HepG2 (cell line): Measurements from ENCODE around the gene DHX30. TPM values are rescaled to one million over a fixed set of nuclear protein-coding genes. Genes with fewer than 3 reads are reported as not detected.

ENCODE experiments used
- ATAC-seq: fragments of 200-7000 bp; cut with Tn5 transposase; 3 replicates; pipeline ENCODE4 v1.9.1; 2020; ENCODE audit warnings: mild to moderate bottlenecking, moderate library complexity
- BruUV-seq: library from RNA; stranded (reverse); fragments of 400-500 nt; replicated peaks from 2 replicates; lab custom pipeline; 2021; lab: Mats Ljungman, UMichigan
- CTCF ChIA-PET: fragments of 300-600 bp; formaldehyde crosslinking; extraction: SDS; loops from one replicate; lab custom pipeline; 2021; ENCODE audit warnings: low total read pairs, inconsistent platforms, low intra/inter-chr PET ratio; lab: Yijun Ruan, JAX
- POLR2A ChIA-PET: fragments of 350-600 bp; sonication (Branson Sonifier 250); formaldehyde crosslinking; loops from one replicate; lab custom pipeline; 2020; ENCODE audit warnings: antibody characterized with exemption, inconsistent platforms; lab: Yijun Ruan, JAX
- DNase-seq: peaks from one replicate; pipeline ENCODE4 v3.0.0-alpha.2; 2015; ENCODE audit warnings: low spot score
- FAIRE-seq: peaks from 3 replicates; lab custom pipeline; 2011; peaks lifted over from hg19 to GRCh38; lab: Jason Lieb, UNC
- H2AFZ ChIP-seq: one replicate; pipeline ENCODE4 v1.6.1; 2011; ENCODE audit warnings: low read length, inconsistent platforms
- H3K27ac ChIP-seq: fragments of 300-600 bp; 3 replicates; pipeline ENCODE4 v1.8.0; 2011; ENCODE audit warnings: mixed run types, mild to moderate bottlenecking, mixed read lengths, low read length, inconsistent platforms; ENCODE audit not compliant: insufficient read depth; ENCODE audit errors: extremely low read length
- H3K27me3 ChIP-seq, 2 experiments: fragments of 200-600 bp in 1 of 2; 2 replicates in 1 of 2; 3 replicates in 1 of 2; pipeline versions ENCODE4 v1.6.0 to v1.8.0; 2011; ENCODE audit warnings: low read length in 2 of 2, mild to moderate bottlenecking in 2 of 2, moderate library complexity in 2 of 2, inconsistent platforms in 1 of 2; ENCODE audit not compliant: insufficient read depth in 2 of 2, control insufficient read depth in 1 of 2
- H3K36me3 ChIP-seq, 2 experiments: fragments of 200-600 bp in 1 of 2; replicated peaks in 1 of 2; 2 replicates in 1 of 2; 3 replicates in 1 of 2; pipeline versions ENCODE4 v1.5.1 to v1.8.0; 2011; ENCODE audit warnings: low read length in 2 of 2, inconsistent platforms in 1 of 2; ENCODE audit not compliant: insufficient read depth in 2 of 2, control insufficient read depth in 1 of 2
- H3K4me1 ChIP-seq: 2 replicates; pipeline ENCODE4 v1.5.1; 2012; ENCODE audit warnings: low read length, inconsistent platforms; ENCODE audit not compliant: insufficient read depth
- H3K4me2 ChIP-seq: 2 replicates; pipeline ENCODE4 v1.6.0; 2011; ENCODE audit warnings: low read depth, low read length, inconsistent platforms
- H3K4me3 ChIP-seq, 3 experiments: fragments of 200-600 bp in 1 of 3; sonication (generic), shearing (Covaris generic) in 1 of 3; replicated peaks in 1 of 3; 2 replicates each; pipeline ENCODE4 v1.5.1; 2011 to 2016; ENCODE audit warnings: low read length in 3 of 3, inconsistent platforms in 2 of 3, low read depth in 2 of 3, mild to moderate bottlenecking in 2 of 3, control low read depth in 1 of 3, mixed read lengths in 1 of 3; ENCODE audit not compliant: insufficient read depth in 1 of 3
- H3K79me2 ChIP-seq: one replicate; pipeline ENCODE4 v1.6.1; 2011; ENCODE audit warnings: low read length, inconsistent platforms; ENCODE audit not compliant: insufficient read depth
- H3K9ac ChIP-seq: 2 replicates; pipeline ENCODE4 v1.6.0; 2011; ENCODE audit warnings: mild to moderate bottlenecking, low read depth, low read length, inconsistent platforms; ENCODE audit not compliant: insufficient read depth
- H3K9me3 ChIP-seq: 2 replicates; pipeline ENCODE4 v1.5.1; 2012; ENCODE audit warnings: mild to moderate bottlenecking, low read length
- H4K20me1 ChIP-seq: 2 replicates; pipeline ENCODE4 v1.6.0; 2011; ENCODE audit warnings: inconsistent platforms, mild to moderate bottlenecking, low read length, moderate library complexity; ENCODE audit not compliant: insufficient read depth
- ATF2 ChIP-seq: sonication (generic); formaldehyde crosslinking; IDR thresholded peaks from 2 replicates; pipeline ENCODE4 v1.4.0; 2020; ENCODE audit warnings: missing genetic modification reagents
- MATR3 ChIP-seq: sonication (generic); formaldehyde crosslinking; IDR thresholded peaks from 2 replicates; pipeline ENCODE4 v1.4.0; 2020; ENCODE audit warnings: missing genetic modification reagents
- SIN3B ChIP-seq: fragments of 150-350 bp; IDR thresholded peaks from 2 replicates; pipeline ENCODE4 v1.6.1; 2014; ENCODE audit warnings: low read length
- ZFP1 ChIP-seq: IDR thresholded peaks from 2 replicates; pipeline ENCODE4 v1.6.1; 2016
- ZNF121 ChIP-seq: sonication (generic); formaldehyde crosslinking; IDR thresholded peaks from 2 replicates; pipeline ENCODE4 v1.5.0; 2020; ENCODE audit warnings: mild to moderate bottlenecking, missing genetic modification reagents
- ZNF530 ChIP-seq: sonication (generic); formaldehyde crosslinking; IDR thresholded peaks from 2 replicates; pipeline ENCODE4 v1.5.0; 2020; ENCODE audit warnings: low read depth, mild to moderate bottlenecking, missing genetic modification reagents
- ZNF546 ChIP-seq: sonication (generic); formaldehyde crosslinking; conservative IDR thresholded peaks from 2 replicates; pipeline ENCODE4 v1.8.1; 2023; ENCODE audit warnings: mild to moderate bottlenecking, missing genetic modification reagents
- ZNF792 ChIP-seq: IDR thresholded peaks from 2 replicates; pipeline ENCODE4 v1.6.1; 2016
- WGBS: methylation state at CpG from one replicate; pipeline ENCODE4 v1.1.6; 2017; ENCODE audit warnings: low lambda C conversion rate; 5-methylcytosine and 5-hydroxymethylcytosine counted together
- in situ Hi-C: cut with HindIII; loops from 2 replicates; pipeline ENCODE4 v1.10.0; 2017; ENCODE audit warnings: low pct_unique_long_range_greater_than_20kb; ENCODE audit not compliant: extremely low pct_ligation_motif_present
- intact Hi-C: fragments of 100-400 bp; cut with micrococcal nuclease; formaldehyde crosslinking; loops from one replicate; pipeline ENCODE4 v1.10.0; 2022; ENCODE audit not compliant: unreplicated experiment
- polyA plus RNA-seq, 8 experiments: library from polyadenylated mRNA; depleted of rRNA in 3 of 8; stranded (reverse) in 7 of 8; unstranded in 1 of 8; fragments of >200 nt; fragmentation: Illumina TruSeq in 4 of 8; extraction: Trizol in 4 of 8; gene quantifications; 2 replicates each; pipeline versions ENCODE4 v1.2.1 to v1.2.3, GENCODE V29; 2011 to 2016; ENCODE audit warnings: low read depth in 4 of 8, missing spikeins in 1 of 8, mixed read lengths in 1 of 8; ENCODE audit not compliant: insufficient read depth in 1 of 8
- total RNA-seq, 5 experiments: library from RNA; depleted of rRNA; stranded (reverse); fragments of >200 nt; fragmentation: Illumina TruSeq; extraction: Trizol; gene quantifications; 2 replicates each; pipeline ENCODE4 v1.2.3, GENCODE V29; 2016; ENCODE audit warnings: low read depth in 1 of 5

Gene DHX30
- total and polyA plus RNA-seq, 2 of the 13 experiments (the other 11 are each of a cell fraction or from before 2014, with no cell fraction given), result 30.6 to 59.4 TPM

DNA sequence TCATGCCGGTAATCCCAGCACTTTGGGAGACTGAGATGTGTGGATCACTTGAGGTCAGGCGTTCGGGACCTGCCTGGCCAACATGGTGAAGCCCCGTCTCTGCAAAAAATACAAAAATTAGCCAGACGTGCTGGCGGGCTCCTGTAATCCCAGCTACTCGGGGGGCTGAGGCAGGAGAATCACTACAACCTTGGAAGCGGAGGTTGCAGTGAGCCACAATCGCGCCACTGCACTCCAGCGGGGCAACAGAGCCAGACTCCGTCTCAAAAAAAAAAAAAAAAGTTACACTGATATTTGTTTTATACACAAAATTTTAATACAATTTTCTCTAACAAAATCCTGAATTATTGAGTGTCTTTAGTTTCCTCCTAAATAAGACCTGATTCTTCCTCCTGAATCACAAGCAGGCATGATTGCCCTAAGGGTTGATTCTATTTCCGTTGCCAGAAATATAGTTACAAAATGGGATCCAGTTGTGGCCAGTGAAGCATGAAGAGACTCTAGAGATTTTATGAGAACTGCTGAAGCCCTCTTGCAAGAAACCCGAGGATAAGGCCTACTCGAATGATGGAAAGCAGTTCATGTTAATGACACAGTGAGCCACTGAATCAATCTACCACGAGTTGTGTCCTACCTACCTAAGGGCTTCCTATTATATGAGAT, 11.6 kb upstream of the DHX30 start:
- H3K27me3 ChIP-seq, result no peaks in the 10 kb centered on the region
- no peaks in the 10 kb centered on the region for H3K9me3 ChIP-seq
- H3K9ac ChIP-seq, result no peak overlapping the region
- no peak overlapping the region for H3K4me3 ChIP-seq
- H2AFZ ChIP-seq, result no peak overlapping the region
- no peak overlapping the region for H3K27ac ChIP-seq
- in situ Hi-C loops (loop anchor here (5.0 kb wide), 1 partner anchor 274 kb away; no protein-coding TSS in a partner anchor), intact Hi-C loops (no loop called here)
- WGBS, result 74% methylated on average over 12 of the region's 16 CpGs
- no TSS peak for BruUV-seq
- H3K36me3 ChIP-seq, result no peaks in the 10 kb centered on the region
- peak; percentile 47; the same call in 1 of the 2 replicates for TF ChIP-seq ZNF121 (CRISPR knock-in tag)
- TF ChIP-seq SIN3B, result no peak
- no peak for TF ChIP-seq ATF2 (CRISPR knock-in tag)
- no peak for TF ChIP-seq ZNF792 (CRISPR knock-in tag)
- TF ChIP-seq ZNF530, result no peak
- no peak for TF ChIP-seq ZNF546
- POLR2A ChIA-PET, result no interaction called here
- DNase-seq, result no peak
- H3K4me2 ChIP-seq, result no peak overlapping the region
- FAIRE-seq, result no peak
- H3K4me1 ChIP-seq, result peaks cover 21% of the 10 kb centered on the region
- no peak for ATAC-seq
- no peaks in the 10 kb centered on the region for H3K79me2 ChIP-seq
- H4K20me1 ChIP-seq, result no peaks in the 10 kb centered on the region
- CTCF ChIA-PET, result no interaction called here

DNA sequence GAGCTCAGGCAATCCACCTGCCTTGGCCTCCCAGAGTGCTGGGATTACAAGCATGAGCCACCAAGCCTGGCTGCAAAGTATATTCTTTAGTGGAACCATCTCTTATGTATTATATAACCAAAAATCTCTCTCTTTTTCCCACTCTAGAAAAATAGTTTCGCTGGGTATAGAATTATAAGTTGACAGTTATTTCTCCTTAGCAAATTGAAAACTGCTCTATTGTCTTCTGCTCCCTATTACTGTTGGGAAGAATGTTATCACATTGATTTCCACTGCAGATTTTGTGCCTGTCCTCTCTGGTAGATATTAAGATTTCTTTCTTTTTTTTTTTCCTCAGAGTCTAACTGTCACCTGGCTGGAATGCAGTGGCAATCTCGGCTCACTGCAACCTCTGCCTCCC, 10.2 kb upstream of the DHX30 start:
- no peaks in the 10 kb centered on the region for H3K9me3 ChIP-seq
- H3K27ac ChIP-seq, result no peak overlapping the region
- H3K36me3 ChIP-seq, result no peaks in the 10 kb centered on the region
- intact Hi-C loops, result no loop called here
- no TSS peak for BruUV-seq
- in situ Hi-C loops, result loop anchor here (5.0 kb wide), 1 partner anchor 275 kb away; no protein-coding TSS in a partner anchor
- H3K4me3 ChIP-seq, result no peak overlapping the region
- ChIA-PET POLR2A (no interaction called here), CTCF (no interaction called here)
- no peaks in the 10 kb centered on the region for H3K79me2 ChIP-seq
- H3K27me3 ChIP-seq, result no peaks in the 10 kb centered on the region
- no peak for DNase-seq
- peaks cover 35% of the 10 kb centered on the region for H3K4me1 ChIP-seq
- no peak overlapping the region for H3K9ac ChIP-seq
- WGBS, result 80% methylated on average over 2 of the region's 2 CpGs
- no peak overlapping the region for H3K4me2 ChIP-seq
- no peak for FAIRE-seq
- H2AFZ ChIP-seq, result no peak overlapping the region
- no peaks in the 10 kb centered on the region for H4K20me1 ChIP-seq
- TF ChIP-seq MATR3 (no peak), ZFP1 (CRISPR knock-in tag) (peak; percentile 94; the same call in 1 of the 2 replicates)
- ATAC-seq, result no peak
